ENCODE results near the gene DCLK3.

DNA sequence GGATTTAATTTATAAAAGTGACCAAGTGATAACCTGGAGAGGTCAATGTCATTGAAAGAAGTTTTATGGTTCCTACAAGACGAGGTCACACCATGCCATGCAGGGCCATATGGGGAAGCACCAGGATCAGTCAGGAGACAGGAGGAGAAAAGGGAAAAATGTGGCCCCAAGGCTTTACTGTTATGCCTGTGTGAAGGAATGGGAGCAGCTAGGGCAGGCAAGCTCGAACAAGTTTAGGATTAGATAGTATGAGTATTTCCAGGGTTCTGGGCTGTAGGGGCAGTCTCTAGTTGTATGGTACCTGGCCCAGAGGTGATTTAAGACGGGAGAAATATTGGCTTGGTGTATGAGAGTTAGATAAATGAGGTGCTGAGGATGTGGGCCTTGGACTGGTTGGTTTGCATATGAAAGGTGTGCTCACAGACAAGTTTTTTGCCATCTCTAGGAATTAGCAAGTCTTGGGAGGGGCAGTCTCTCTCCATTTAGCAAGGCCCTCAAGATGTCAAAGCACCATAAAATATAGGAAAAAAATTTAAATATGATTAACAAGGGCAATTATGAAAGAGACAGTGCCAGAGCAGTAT is 36.3 kb upstream of the DCLK3 start:
- no peak for TF ChIP-seq CTCF (IDR thresholded peaks at IDR 0.05)
- no peak for TF ChIP-seq POLR2A (IDR thresholded peaks at IDR 0.05)
- TF ChIP-seq EP300 (IDR thresholded peaks at IDR 0.05), result no peak

Measured in tibial nerve (tissue), 4 donors.